Adrenal gland (tissue), 12 donors: ENCODE data around the gene RPS10. TPM values are rescaled to one million over a fixed set of nuclear protein-coding genes. Genes with fewer than 3 reads are reported as not detected.

Experiments
- DNase-seq, 7 donors: peaks; one replicate each; pipeline ENCODE4 v3.0.0-alpha.2; 2019 to 2020
- H3K27ac ChIP-seq, 5 donors: fragments of 200-600 bp; sonication (generic) in 4 of 5; 1 replicate in 3 of 5; 2 replicates in 2 of 5; pipeline versions ENCODE4 v1.5.1 to v1.8.0; 2016 to 2020; ENCODE audit warnings: mild to moderate bottlenecking in 1 of 5
- H3K27me3 ChIP-seq: fragments of 200-600 bp; 2 replicates; pipeline ENCODE4 v1.8.0; 2021
- H3K36me3 ChIP-seq, 2 donors: fragments of 200-600 bp; replicated peaks in 1 of 2; 1 replicate in 1 of 2; 2 replicates in 1 of 2; pipeline versions ENCODE4 v1.5.1 to v1.8.0; 2018 to 2022
- H3K4me1 ChIP-seq, 2 donors: fragments of 200-600 bp; replicated peaks in 1 of 2; 1 replicate in 1 of 2; 2 replicates in 1 of 2; pipeline versions ENCODE4 v1.5.1 to v1.8.0; 2018 to 2021
- H3K4me3 ChIP-seq, 4 donors: fragments of 200-600 bp; sonication (generic) in 3 of 4; one replicate each; pipeline ENCODE4 v1.5.1; 2016 to 2018
- H3K9me3 ChIP-seq, 3 donors: fragments of 200-600 bp; sonication (generic) in 1 of 3; replicated peaks in 1 of 3; 1 replicate in 2 of 3; 2 replicates in 1 of 3; pipeline versions ENCODE4 v1.5.1 to v1.8.0; 2016 to 2021
- CTCF ChIP-seq, 6 experiments: fragments of 450-650 bp in 4 of 6; fragments of 200-600 bp in 2 of 6; sonication (generic) in 1 of 6; IDR thresholded peaks; 1 replicate in 5 of 6; 2 replicates in 1 of 6; pipeline versions ENCODE4 v1.5.1 to v1.8.0; 2016 to 2021; ENCODE audit warnings: antibody characterized with exemption in 6 of 6, mild to moderate bottlenecking in 2 of 6, moderate library complexity in 1 of 6
- POLR2A ChIP-seq, 2 donors: fragments of 450-650 bp; IDR thresholded peaks; one replicate each; pipeline ENCODE4 v1.6.1; 2017; ENCODE audit warnings: antibody characterized with exemption in 2 of 2, mild to moderate bottlenecking in 2 of 2, moderate library complexity in 1 of 2
- WGBS, 4 donors: extraction: QIAGEN DNeasy Blood & Tissue Kit in 2 of 4; methylation state at CpG; one replicate each; pipeline versions ENCODE4 v1.1.5 to v1.1.7; 2013 to 2017; 5-methylcytosine and 5-hydroxymethylcytosine counted together
- intact Hi-C, 2 donors: fragments of 100-400 bp; cut with DNase I; formaldehyde crosslinking; loops; one replicate each; pipeline versions ENCODE4 v1.14.1 to v1.15.0; 2022 to 2023
- polyA plus RNA-seq, 3 donors: library from polyadenylated mRNA; stranded (reverse); fragments of 200-250 nt in 2 of 3; fragments of 350-450 nt in 1 of 3; fragmentation: Illumina TruSeq in 1 of 3; extraction: RNeasy Lipid Tissue Mini Kit (QIAGEN cat#74804) in 1 of 3; gene quantifications; one replicate each; pipeline ENCODE4 v1.2.3, GENCODE V29; 2013 to 2014
- total RNA-seq, 9 donors: library from RNA; depleted of rRNA in 4 of 9; stranded (reverse); fragments of >200 nt in 4 of 9; fragments of 120-200 nt in 1 of 9; fragmentation: NEBNext Ultra II Directional in 1 of 9; extraction: Animal tissue kit (Norgen Biotek cat#: 25700) in 1 of 9; gene quantifications; one replicate each; pipeline versions ENCODE4 v1.1.0 to v1.2.4, GENCODE V29; 2013 to 2023
- donor health status: healthy with polysubstance abuse.
- donor health status: Bipolar disorder and iron deficiency.
- donor health status: DM: yes; HTN: yes; CAD: no.
- donor health status: DM: no; HTN: no; CAD: no.
- donor health status: DM: no; HTN: no; CAD: no.
- donor health status: DM: yes; HTN: yes; CAD: no.

The RPS10 gene
- total and polyA plus RNA-seq, 12 donors, result 937 to 3,093 (median 2,220) TPM

- 64 to 73% (median 67%) methylated on average over 5 of the region's 5 CpGs for WGBS, 4 donors
These were observed 15.7 kb upstream of the RPS10 start for GRCh38 chr6:34441526-34441925.

GRCh38 chr6:34439442-34439841 is 13.6 kb upstream of the RPS10 start:
- no peak overlapping the region for H3K4me3 ChIP-seq
- no peaks in the 10 kb centered on the region for H3K9me3 ChIP-seq
- intact Hi-C loops, result no loop called here
- 82 to 100% (median 84%) methylated on average over 1 to 3 of the region's 3 CpGs for WGBS, 4 donors
- no peaks in the 10 kb centered on the region for H3K4me1 ChIP-seq
- no peaks in the 10 kb centered on the region for H3K27me3 ChIP-seq
- H3K27ac ChIP-seq, result no peak overlapping the region
- TF ChIP-seq CTCF (IDR thresholded peaks at IDR 0.05) (no peak), POLR2A (IDR thresholded peaks at IDR 0.05) (no peak)
- DNase-seq, result no peak
- no peaks in the 10 kb centered on the region for H3K36me3 ChIP-seq

More at GRCh38 chr6:34441526-34441925, 15.7 kb upstream of the RPS10 start:
- intact Hi-C loops, result no loop called here
- no peaks in the 10 kb centered on the region for H3K36me3 ChIP-seq
- no peaks in the 10 kb centered on the region for H3K4me1 ChIP-seq
- no peak overlapping the region for H3K27ac ChIP-seq
- H3K4me3 ChIP-seq, result no peak overlapping the region
- H3K9me3 ChIP-seq, result no peaks in the 10 kb centered on the region
- DNase-seq, result no peak
- no peaks in the 10 kb centered on the region for H3K27me3 ChIP-seq
- TF ChIP-seq POLR2A (IDR thresholded peaks at IDR 0.05), result no peak
- no peak for TF ChIP-seq CTCF (IDR thresholded peaks at IDR 0.05)

DNA sequence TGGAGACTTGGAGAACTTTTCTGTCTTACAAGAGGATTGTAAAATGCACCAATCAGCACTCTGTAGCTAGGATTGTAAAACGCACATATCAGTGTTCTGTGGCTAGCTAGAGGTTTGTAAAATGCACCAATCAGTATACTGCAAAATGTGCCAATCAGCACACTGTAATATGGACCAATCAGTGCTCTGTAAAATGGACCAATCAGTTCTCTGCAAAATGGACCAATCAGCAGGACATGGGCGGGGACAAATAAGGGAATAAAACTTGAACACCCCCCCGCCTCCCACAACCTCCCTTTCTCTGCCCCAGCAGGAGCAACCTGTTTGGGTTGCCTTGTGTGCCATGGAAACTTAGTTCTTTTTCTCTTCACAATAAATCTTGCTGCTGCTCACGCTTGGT is 12.8 kb upstream of the RPS10 start:
- intact Hi-C loops, result no loop called here
- H3K4me1 ChIP-seq, result no peaks in the 10 kb centered on the region
- TF ChIP-seq POLR2A (IDR thresholded peaks at IDR 0.05), result no peak
- TF ChIP-seq CTCF (IDR thresholded peaks at IDR 0.05), result no peak
- no peak overlapping the region for H3K4me3 ChIP-seq
- no peak overlapping the region for H3K27ac ChIP-seq
- no peaks in the 10 kb centered on the region for H3K27me3 ChIP-seq
- WGBS, 4 donors, result 55 to 75% (median 64%) methylated on average over 4 of the region's 4 CpGs
- no peaks in the 10 kb centered on the region for H3K9me3 ChIP-seq
- no peak for DNase-seq
- H3K36me3 ChIP-seq, result no peaks in the 10 kb centered on the region

DNA sequence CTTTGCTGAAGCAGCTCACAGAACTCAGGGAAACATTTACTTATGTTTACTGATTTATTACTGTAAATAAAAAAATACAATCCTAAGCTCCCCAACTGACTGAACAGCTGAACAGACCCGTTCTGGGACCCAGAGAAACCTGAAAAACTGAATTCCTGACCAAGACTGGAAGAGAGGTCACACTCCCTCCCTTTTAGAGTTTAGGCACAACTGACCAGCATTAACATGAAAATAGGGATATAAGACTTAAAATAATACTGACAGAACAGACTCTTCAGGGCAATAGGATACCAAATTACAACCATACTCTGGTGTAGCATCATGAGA is 11.7 kb upstream of the RPS10 start:
- 66 to 92% (median 81%) methylated on average over 1 of the region's 1 CpG for WGBS, 4 donors
- Histone ChIP-seq H3K4me1 (no peaks in the 10 kb centered on the region), H3K36me3 (no peaks in the 10 kb centered on the region), H3K27me3 (no peaks in the 10 kb centered on the region), H3K4me3 (no peak overlapping the region), H3K9me3 (no peaks in the 10 kb centered on the region), H3K27ac (no peak overlapping the region)
- no peak for DNase-seq
- intact Hi-C loops, result no loop called here
- no peak for TF ChIP-seq CTCF (IDR thresholded peaks at IDR 0.05)
- no peak for TF ChIP-seq POLR2A (IDR thresholded peaks at IDR 0.05)
